NCI-H345 (cell line): ENCODE data around the gene LRRN3.
"Not testable (repeated sequence)": the region's sequence is repeated elsewhere in the genome, so short reads cannot be mapped to it uniquely, and the experiment has no call there.

Experiments
- DNase-seq: peaks from one replicate; lab custom pipeline; 2025; lab: John Stamatoyannopoulos, UW

Gene LRRN3

GRCh38 chr7:111090846-111091245, at the start of gene LRRN3:
LRRN3 (plus strand) TSS chr7:111091127; CDS start chr7:111122773, 31,646 bp downstream.
- peak; percentile 58 for DNase-seq

GRCh38 chr7:111041577-111041976, 49.4 kb upstream of the LRRN3 start:
- no peak for DNase-seq

DNA sequence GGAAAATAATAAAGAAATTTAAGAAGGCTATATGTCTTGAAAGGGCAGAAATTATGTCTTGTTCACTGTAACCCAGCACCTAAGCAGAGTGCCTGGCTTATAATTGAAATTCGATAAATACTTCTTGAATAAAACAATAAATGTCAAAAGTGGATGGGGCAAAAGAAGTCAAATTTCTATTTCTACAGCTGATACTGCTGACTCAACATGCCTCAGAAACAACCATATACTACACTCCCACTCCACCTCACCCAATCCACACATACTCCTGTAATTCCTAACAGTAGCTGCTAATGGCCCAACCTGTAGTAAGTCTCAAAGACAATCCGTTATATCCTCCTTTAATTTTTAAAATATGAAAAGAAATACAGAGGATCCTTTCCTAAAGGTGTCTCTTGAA, 48.1 kb upstream of the LRRN3 start:
- DNase-seq: no peak

- DNase-seq: no peak
Observed at GRCh38 chr7:111043561-111043960, 47.4 kb upstream of the LRRN3 start.

- DNase-seq: no peak
Observed at GRCh38 chr7:111045449-111045848, 45.5 kb upstream of the LRRN3 start.

GRCh38 chr7:111047595-111047994, 43.3 kb upstream of the LRRN3 start:
- DNase-seq: no peak

DNA sequence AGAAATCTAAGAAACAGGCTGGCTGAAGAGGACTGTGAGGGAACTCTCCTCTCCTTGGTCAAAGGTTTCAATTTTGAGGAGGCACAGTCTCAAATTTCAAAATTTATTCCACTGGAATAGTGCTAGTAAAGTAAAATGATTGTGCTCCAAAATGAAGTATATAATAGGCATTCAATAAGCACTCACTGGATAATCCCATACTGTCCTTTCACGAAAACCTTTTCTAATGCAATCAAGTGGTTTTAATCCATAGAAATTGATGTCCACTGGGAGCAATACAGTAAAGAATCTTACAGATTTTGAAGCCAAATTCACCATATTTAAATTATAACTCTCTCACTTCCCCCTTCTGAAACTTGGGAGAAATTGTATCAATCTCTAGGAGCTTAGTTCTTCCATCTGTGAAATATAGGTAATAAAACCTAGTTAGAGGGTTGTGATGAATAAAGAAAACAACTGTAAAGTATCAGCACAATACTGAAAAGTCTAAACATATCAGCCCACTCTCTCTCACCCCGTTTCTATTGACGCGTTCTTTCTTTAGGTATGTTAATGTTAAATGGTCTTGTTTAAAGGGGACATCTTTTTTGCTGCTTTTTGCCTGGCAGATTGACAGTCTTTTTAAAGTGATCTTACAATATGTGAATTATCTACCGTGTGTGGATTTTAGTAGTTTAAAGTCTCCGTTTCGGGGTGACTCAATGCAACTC, 40.8 kb upstream of the LRRN3 start:
- DNase-seq: no peak

- DNase-seq: no peak
Observed at GRCh38 chr7:111050875-111051416, 40.0 kb upstream of the LRRN3 start.

DNA sequence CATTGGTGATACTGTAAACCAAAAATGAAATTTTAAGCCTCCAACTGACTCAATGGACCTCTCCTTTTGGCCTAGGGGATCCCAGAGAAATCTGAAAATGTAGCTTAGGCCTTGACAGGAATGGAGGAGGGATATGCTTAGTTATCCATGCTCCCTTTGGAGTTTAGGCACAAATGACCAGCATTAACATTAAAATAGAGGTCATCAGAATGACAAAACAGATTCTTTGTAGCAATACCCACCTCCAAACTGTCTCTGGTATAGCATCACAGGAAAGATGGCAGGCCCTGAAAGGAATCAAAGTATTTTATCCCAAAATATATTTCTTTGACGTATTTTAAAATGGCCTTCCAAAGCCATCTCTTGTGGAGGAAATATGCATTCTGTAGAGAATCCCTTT, 39.1 kb upstream of the LRRN3 start:
- no peak for DNase-seq

GRCh38 chr7:111053035-111053434, 37.9 kb upstream of the LRRN3 start:
- DNase-seq: peak; percentile 13

DNA sequence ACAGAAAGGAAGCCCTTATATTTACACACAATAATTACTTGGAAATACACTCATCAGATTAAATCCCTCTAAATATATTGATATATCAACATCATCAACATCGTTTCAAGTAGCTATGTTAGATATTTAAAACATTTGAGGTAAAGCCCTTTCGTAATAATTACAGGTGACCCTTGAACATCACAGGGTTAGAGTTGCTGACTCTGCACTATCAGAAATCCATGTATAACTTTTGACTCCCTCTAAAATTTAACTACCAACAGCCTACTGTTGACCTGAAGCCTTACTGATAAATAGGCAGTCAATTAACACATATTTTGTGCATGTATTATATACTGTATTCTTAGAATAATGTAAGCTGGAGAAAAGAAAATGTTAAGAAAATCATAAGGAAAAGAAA, 34.6 kb upstream of the LRRN3 start:
- no peak for DNase-seq

DNA sequence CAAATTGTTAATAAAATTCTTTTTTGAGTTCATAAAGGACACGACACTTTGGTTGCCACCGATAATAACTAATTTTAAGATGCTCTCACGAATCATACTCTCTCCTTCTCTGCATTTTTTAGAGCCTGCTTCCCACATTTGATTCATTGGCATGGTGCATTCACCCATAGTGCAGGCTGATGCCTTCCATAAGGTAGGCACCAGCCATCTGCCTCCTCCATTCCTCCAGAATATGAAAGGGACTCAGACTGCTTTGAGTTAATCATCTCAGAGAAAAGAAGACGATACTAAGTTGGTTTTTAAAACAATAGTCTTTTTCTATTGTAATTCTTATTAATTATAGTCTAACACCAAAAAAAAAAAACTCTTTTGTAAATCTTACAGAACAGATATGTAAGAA, 33.9 kb upstream of the LRRN3 start:
- no peak for DNase-seq

- no peak for DNase-seq
Observed at GRCh38 chr7:111059833-111060232, 31.1 kb upstream of the LRRN3 start.

- no peak for DNase-seq
Observed at GRCh38 chr7:111063166-111063565, 27.8 kb upstream of the LRRN3 start.

DNA sequence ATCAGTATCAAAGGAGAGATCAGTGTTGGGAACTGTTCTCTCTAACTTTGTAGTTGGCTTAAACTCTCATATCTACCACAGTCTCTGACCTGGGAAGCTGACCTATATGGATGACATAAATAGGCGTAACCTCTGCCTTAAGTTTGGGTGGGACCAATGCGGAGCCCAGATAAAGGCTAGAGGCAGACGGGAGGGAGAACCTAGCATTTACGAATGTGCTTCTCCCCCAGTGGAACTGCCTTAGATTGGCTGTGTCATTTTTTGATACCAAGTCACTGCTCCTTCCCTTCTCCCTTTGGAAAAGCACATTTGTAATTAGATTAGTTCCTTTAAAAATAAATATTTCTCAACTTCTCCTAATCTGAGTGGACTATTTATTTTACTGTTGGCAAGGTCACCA, 23.7 kb upstream of the LRRN3 start:
- no peak for DNase-seq

DNA sequence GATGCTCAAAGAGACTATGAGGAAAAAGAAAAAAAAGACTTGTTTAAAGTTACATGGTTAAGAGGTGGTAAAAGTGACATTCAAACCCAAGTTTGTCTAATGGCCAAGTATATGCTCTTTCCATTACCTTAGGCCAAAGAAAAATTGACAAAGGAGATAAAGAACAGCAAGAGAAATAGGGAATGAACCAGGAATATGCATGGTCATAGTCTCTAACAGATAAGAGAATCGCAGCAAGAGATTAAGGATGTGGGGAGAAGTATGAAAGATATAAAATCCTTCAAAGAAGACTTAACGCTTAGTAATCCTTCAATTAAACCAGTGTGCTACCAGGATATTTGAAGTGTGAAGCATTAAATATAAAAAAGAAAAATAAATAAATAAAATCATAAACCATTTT, 23.2 kb upstream of the LRRN3 start:
- DNase-seq: no peak

- DNase-seq: no peak
Observed at GRCh38 chr7:111068618-111069017, 22.3 kb upstream of the LRRN3 start.

- no peak for DNase-seq
Observed at GRCh38 chr7:111071556-111071955, 19.4 kb upstream of the LRRN3 start.

DNA sequence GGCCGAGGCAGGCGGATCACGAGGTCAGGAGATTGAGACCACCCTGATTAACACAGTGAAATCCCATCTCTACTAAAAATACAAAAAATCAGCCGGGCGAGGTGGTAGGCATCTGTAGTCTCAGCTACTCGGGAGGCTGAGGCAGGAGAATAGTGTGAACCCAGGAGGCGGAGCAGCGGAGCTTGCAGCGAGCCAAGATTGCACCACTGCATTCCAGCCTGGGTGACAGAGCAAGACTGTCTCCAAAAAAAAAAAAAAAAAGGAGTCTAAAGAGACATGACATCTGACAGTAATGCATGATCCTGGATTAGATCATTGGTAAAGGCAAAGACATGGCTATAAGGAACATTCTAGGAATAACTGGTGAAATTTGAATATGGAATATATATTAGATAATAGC, 18.3 kb upstream of the LRRN3 start:
- DNase-seq: not testable (repeated sequence)

DNA sequence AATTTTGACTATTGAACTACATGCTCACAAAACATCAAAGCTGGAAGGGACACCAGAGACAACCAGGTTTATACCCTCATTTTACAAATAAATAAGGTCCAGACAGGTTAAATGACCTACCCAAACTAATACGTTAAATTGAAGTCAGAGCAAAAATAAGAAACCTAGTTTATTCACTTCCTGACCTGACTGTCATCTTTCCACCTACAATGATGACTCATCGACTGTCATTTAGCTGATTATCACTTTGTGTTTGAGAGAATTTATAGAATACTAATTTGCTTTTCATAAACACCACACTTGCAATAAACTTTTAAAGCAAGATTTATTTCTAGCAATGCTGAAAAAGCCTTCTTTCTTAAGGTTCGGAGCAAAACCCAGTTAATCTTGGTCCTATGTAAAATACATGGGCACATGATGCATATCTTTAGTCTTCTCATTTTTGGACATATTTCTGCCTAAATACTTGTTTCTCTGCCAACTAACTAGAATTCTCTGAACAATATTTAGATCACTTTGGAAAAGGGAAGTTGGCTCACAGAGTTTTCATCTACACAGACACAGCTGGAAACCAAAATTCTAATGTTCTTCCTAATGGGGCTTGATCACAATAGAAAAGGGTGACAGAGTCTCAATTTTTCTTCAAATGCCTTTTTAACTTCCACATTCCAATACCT, 16.7 kb upstream of the LRRN3 start:
- no peak for DNase-seq

GRCh38 chr7:111074748-111075146, 16.2 kb upstream of the LRRN3 start:
- DNase-seq: no peak

DNA sequence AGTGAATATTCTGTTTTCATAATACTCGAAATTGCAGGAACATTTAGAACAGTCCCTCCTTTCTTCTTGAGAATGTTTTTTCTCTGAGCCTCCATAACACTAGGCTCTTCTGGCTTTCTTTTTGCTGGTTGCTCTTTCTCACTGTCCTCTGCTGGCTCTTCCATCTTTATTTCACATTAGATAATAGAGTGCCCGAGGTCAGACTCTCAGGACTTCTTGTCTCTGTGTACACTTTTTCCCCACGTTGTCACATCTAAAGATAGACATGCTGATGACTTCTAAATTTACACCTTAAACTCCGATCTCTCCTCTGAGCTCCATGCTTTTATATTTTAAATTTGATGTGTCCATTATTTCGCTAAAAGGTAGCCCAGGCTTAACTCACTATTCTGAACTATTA, 15.4 kb upstream of the LRRN3 start:
- DNase-seq: no peak

- no peak for DNase-seq
Observed at GRCh38 chr7:111076205-111076604, 14.7 kb upstream of the LRRN3 start.

DNA sequence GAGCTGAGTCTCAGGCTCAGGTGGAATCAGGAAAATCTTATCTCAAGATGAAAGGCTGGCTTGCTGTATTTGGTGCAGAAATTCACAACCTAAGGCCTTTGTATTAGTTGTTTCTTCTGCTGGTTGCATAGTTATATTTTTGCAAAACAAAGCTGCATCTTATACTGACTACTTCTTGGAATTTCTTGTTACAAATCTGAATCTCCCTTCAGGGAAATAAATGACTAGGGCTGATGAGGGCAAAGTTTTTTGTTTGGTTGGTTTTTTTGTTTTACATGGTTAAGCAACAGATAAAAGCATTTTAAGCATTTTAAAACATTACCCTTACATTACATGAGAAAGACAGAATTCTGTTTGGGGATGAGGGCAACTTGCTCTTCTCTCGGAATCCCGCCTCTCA, 13.9 kb upstream of the LRRN3 start:
- DNase-seq: no peak
